Muscle layer of duodenum (tissue), 2 donors: ENCODE results near the gene PI16.
"Not testable (repeated sequence)": the region's sequence is repeated elsewhere in the genome, so short reads cannot be mapped to it uniquely, and the experiment has no call there.

Experiments used
- H3K27ac ChIP-seq: one replicate; pipeline ENCODE4 v1.7.0; 2013; ENCODE audit warnings: mild to moderate bottlenecking, low read length
- H3K27me3 ChIP-seq: one replicate; pipeline ENCODE4 v1.7.0; 2013; ENCODE audit warnings: low read depth, mild to moderate bottlenecking, control low read depth, low read length
- H3K36me3 ChIP-seq, 2 donors: one replicate each; pipeline ENCODE4 v1.7.0; 2013; ENCODE audit warnings: low read length in 2 of 2, control low read depth in 1 of 2, mild to moderate bottlenecking in 1 of 2; ENCODE audit not compliant: insufficient read depth in 2 of 2, control insufficient read depth in 1 of 2
- H3K4me1 ChIP-seq, 2 donors: one replicate each; pipeline ENCODE4 v1.7.0; 2013; ENCODE audit warnings: low read length in 2 of 2, mild to moderate bottlenecking in 2 of 2, control low read depth in 1 of 2, moderate library complexity in 1 of 2; ENCODE audit not compliant: insufficient read depth in 2 of 2, control insufficient read depth in 1 of 2
- H3K4me3 ChIP-seq, 2 donors: one replicate each; pipeline ENCODE4 v1.7.0; 2013; ENCODE audit warnings: low read length in 2 of 2, low read depth in 1 of 2, mild to moderate bottlenecking in 1 of 2
- H3K9me3 ChIP-seq, 2 donors: one replicate each; pipeline ENCODE4 v1.7.0; 2013; ENCODE audit warnings: low read length in 2 of 2, control low read depth in 1 of 2, mild to moderate bottlenecking in 1 of 2; ENCODE audit not compliant: control insufficient read depth in 1 of 2
- donor health status: healthy.

The PI16 gene

GRCh38 chr6:36930483-36930882 is 24.1 kb upstream of the PI16 start:
- peaks cover 0 to 25% of the 10 kb centered on the region in 2 donors for H3K4me1 ChIP-seq
- no peak overlapping the region for H3K27ac ChIP-seq
- no peaks in the 10 kb centered on the region for H3K27me3 ChIP-seq

GRCh38 chr6:36933102-36933501 is 21.4 kb upstream of the PI16 start:
- Histone ChIP-seq H3K4me3 (no peak overlapping the region), H3K36me3 (no peaks in the 10 kb centered on the region), H3K27me3 (no peaks in the 10 kb centered on the region), H3K4me1 (peaks cover 0 to 12% of the 10 kb centered on the region in 2 donors), H3K9me3 (no peaks in the 10 kb centered on the region), H3K27ac (no peak overlapping the region)

More at GRCh38 chr6:36930483-36930882, 24.1 kb upstream of the PI16 start:
- no peak overlapping the region for H3K4me3 ChIP-seq
- H3K9me3 ChIP-seq = no peaks in the 10 kb centered on the region
- no peaks in the 10 kb centered on the region for H3K36me3 ChIP-seq

GRCh38 chr6:36933519-36933918 is 21.0 kb upstream of the PI16 start:
- H3K4me1 ChIP-seq = peaks cover 0 to 8% of the 10 kb centered on the region in 2 donors

GRCh38 chr6:36934901-36935300 is 19.6 kb upstream of the PI16 start:
- H3K4me3 ChIP-seq = no peak overlapping the region
- no peaks in the 10 kb centered on the region for H3K27me3 ChIP-seq
- H3K9me3 ChIP-seq = no peaks in the 10 kb centered on the region
- no peaks in the 10 kb centered on the region for H3K36me3 ChIP-seq
- H3K4me1 ChIP-seq = no peaks in the 10 kb centered on the region
- H3K27ac ChIP-seq = no peak overlapping the region

More at GRCh38 chr6:36933519-36933918, 21.0 kb upstream of the PI16 start:
- Histone ChIP-seq H3K27ac (no peak overlapping the region), H3K9me3 (no peaks in the 10 kb centered on the region), H3K4me3 (no peak overlapping the region), H3K36me3 (no peaks in the 10 kb centered on the region), H3K27me3 (no peaks in the 10 kb centered on the region)

GRCh38 chr6:36936824-36937223 is 17.7 kb upstream of the PI16 start:
- Histone ChIP-seq H3K27me3 (no peaks in the 10 kb centered on the region), H3K4me3 (no peak overlapping the region), H3K27ac (no peak overlapping the region), H3K4me1 (no peaks in the 10 kb centered on the region), H3K9me3 (no peaks in the 10 kb centered on the region), H3K36me3 (no peaks in the 10 kb centered on the region)

GRCh38 chr6:36937896-36938295 is 16.6 kb upstream of the PI16 start:
- no peaks in the 10 kb centered on the region for H3K4me1 ChIP-seq
- no peaks in the 10 kb centered on the region for H3K36me3 ChIP-seq
- no peaks in the 10 kb centered on the region for H3K27me3 ChIP-seq
- no peak overlapping the region for H3K27ac ChIP-seq
- no peak overlapping the region for H3K4me3 ChIP-seq
- H3K9me3 ChIP-seq = no peaks in the 10 kb centered on the region

- Histone ChIP-seq H3K4me3 (no peak overlapping the region), H3K36me3 (no peaks in the 10 kb centered on the region)
Observed at GRCh38 chr6:36938536-36938935, 16.0 kb upstream of the PI16 start.

GRCh38 chr6:36939005-36939404 is 15.5 kb upstream of the PI16 start:
- not testable (repeated sequence) for H3K27me3 ChIP-seq, H3K9me3 ChIP-seq, H3K4me1 ChIP-seq, H3K36me3 ChIP-seq, H3K4me3 ChIP-seq, H3K27ac ChIP-seq

More at GRCh38 chr6:36938536-36938935, 16.0 kb upstream of the PI16 start:
- Histone ChIP-seq H3K4me1 (no peaks in the 10 kb centered on the region), H3K9me3 (no peaks in the 10 kb centered on the region), H3K27ac (no peak overlapping the region), H3K27me3 (no peaks in the 10 kb centered on the region)

- Histone ChIP-seq H3K9me3 (no peaks in the 10 kb centered on the region), H3K36me3 (no peaks in the 10 kb centered on the region), H3K27me3 (no peaks in the 10 kb centered on the region), H3K4me1 (no peaks in the 10 kb centered on the region), H3K4me3 (no peak overlapping the region), H3K27ac (no peak overlapping the region)
Observed at GRCh38 chr6:36940027-36940426, 14.5 kb upstream of the PI16 start.

GRCh38 chr6:36941561-36941960 is 13.0 kb upstream of the PI16 start:
- H3K27ac ChIP-seq, H3K4me1 ChIP-seq, H3K4me3 ChIP-seq, H3K9me3 ChIP-seq, H3K27me3 ChIP-seq, H3K36me3 ChIP-seq: not testable (repeated sequence)

- not testable (repeated sequence) for H3K27ac ChIP-seq, H3K9me3 ChIP-seq, H3K36me3 ChIP-seq, H3K4me3 ChIP-seq, H3K27me3 ChIP-seq, H3K4me1 ChIP-seq
Observed at GRCh38 chr6:36942329-36942728, 12.2 kb upstream of the PI16 start.

GRCh38 chr6:36944650-36945049 is 9.9 kb upstream of the PI16 start:
- no peak overlapping the region for H3K4me3 ChIP-seq
- H3K36me3 ChIP-seq = no peaks in the 10 kb centered on the region
- no peaks in the 10 kb centered on the region for H3K4me1 ChIP-seq
- no peaks in the 10 kb centered on the region for H3K9me3 ChIP-seq
- no peaks in the 10 kb centered on the region for H3K27me3 ChIP-seq
- no peak overlapping the region for H3K27ac ChIP-seq
